HFFc6 (cell line): ENCODE results near the gene CYP4V2. TPM values are rescaled to one million over a fixed set of nuclear protein-coding genes. Genes with fewer than 3 reads are reported as not detected.
A peak's percentile ranks its signal among the peaks of the same experiment; 100 is the strongest.

Experiments used
- DNase-seq: peaks from one replicate; pipeline ENCODE4 v3.0.0-alpha.2; 2018
- H3K27ac Mint-ChIP-seq: 2 replicates; pipeline ENCODE4 v1.8.0; 2020; ENCODE audit warnings: mild to moderate bottlenecking, mixed read lengths
- H3K27me3 Mint-ChIP-seq: 2 replicates; pipeline ENCODE4 v1.8.0; 2021; ENCODE audit warnings: mild to moderate bottlenecking, moderate library complexity, mixed read lengths; ENCODE audit not compliant: insufficient read depth
- H3K36me3 Mint-ChIP-seq: 2 replicates; pipeline ENCODE4 v1.8.0; 2021; ENCODE audit warnings: low read depth, mixed read lengths
- H3K4me1 Mint-ChIP-seq: 2 replicates; pipeline ENCODE4 v1.8.0; 2020; ENCODE audit warnings: low read depth, mixed read lengths
- H3K4me3 Mint-ChIP-seq: 2 replicates; pipeline ENCODE4 v1.8.0; 2020; ENCODE audit warnings: mild to moderate bottlenecking, moderate library complexity, mixed read lengths
- H3K9me3 Mint-ChIP-seq: 2 replicates; pipeline ENCODE4 v1.8.0; 2020; ENCODE audit warnings: mild to moderate bottlenecking, mixed read lengths
- CTCF ChIP-seq: fragments of 200-600 bp; sonication (generic); IDR thresholded peaks from 2 replicates; pipeline ENCODE4 v1.5.0; 2021; ENCODE audit warnings: antibody characterized with exemption, mild to moderate bottlenecking
- total RNA-seq, 6 experiments: library from RNA; stranded (reverse); fragmentation: NEBNext Ultra II Directional; extraction: Animal tissue kit (Norgen Biotek cat#: 25700); gene quantifications; 2 replicates in 1 of 6; 3 replicates in 5 of 6; pipeline ENCODE4 v1.2.3, GENCODE V29; 2021

CYP4V2 gene
- total RNA-seq, 6 experiments from 2014 or later = 4.8 to 8.4 (median 6.1) TPM

- DNase-seq = no peak
- Mint-ChIP-seq H3K27me3 (peaks cover 3% of the 10 kb centered on the region; the same call in 1 of the 2 replicates), H3K4me3 (no peak overlapping the region), H3K4me1 (peaks cover 18% of the 10 kb centered on the region), H3K9me3 (no peaks in the 10 kb centered on the region), H3K27ac (no peak overlapping the region), H3K36me3 (no peaks in the 10 kb centered on the region)
- TF ChIP-seq CTCF = no peak
These were observed 1.7 kb upstream of the CYP4V2 start for GRCh38 chr4:186189656-186190055.

GRCh38 chr4:186190581-186191199, 677 bp upstream of the CYP4V2 start:
- peaks cover 2% of the 10 kb centered on the region; the same call in 1 of the 2 replicates for H3K27me3 Mint-ChIP-seq
- H3K36me3 Mint-ChIP-seq = no peaks in the 10 kb centered on the region
- no peaks in the 10 kb centered on the region for H3K9me3 Mint-ChIP-seq
- TF ChIP-seq CTCF = peak; percentile 9; the same call in 1 of the 2 replicates
- H3K4me1 Mint-ChIP-seq = peaks cover 18% of the 10 kb centered on the region
- H3K27ac Mint-ChIP-seq = peak overlapping the region; percentile 86
- H3K4me3 Mint-ChIP-seq = peak overlapping the region; percentile 91
- DNase-seq = no peak

- no peak for TF ChIP-seq CTCF
- Mint-ChIP-seq H3K4me3 (peak overlapping the region; percentile 93), H3K27ac (peak overlapping the region; percentile 88), H3K9me3 (no peaks in the 10 kb centered on the region), H3K4me1 (peaks cover 18% of the 10 kb centered on the region), H3K36me3 (no peaks in the 10 kb centered on the region), H3K27me3 (no peaks in the 10 kb centered on the region)
- DNase-seq = peak; percentile 3
These were observed 772 bp downstream of the CYP4V2 start for GRCh38 chr4:186192066-186192612.

GRCh38 chr4:186193851-186194250, 2.5 kb downstream of the CYP4V2 start:
- H3K4me1 Mint-ChIP-seq = peaks cover 18% of the 10 kb centered on the region
- H3K27ac Mint-ChIP-seq = no peak overlapping the region
- DNase-seq = no peak
- H3K9me3 Mint-ChIP-seq = no peaks in the 10 kb centered on the region
- no peak for TF ChIP-seq CTCF
- no peak overlapping the region for H3K4me3 Mint-ChIP-seq
- H3K36me3 Mint-ChIP-seq = no peaks in the 10 kb centered on the region
- no peaks in the 10 kb centered on the region for H3K27me3 Mint-ChIP-seq

GRCh38 chr4:186196063-186196462, 4.7 kb downstream of the CYP4V2 start:
- DNase-seq = no peak
- Mint-ChIP-seq H3K36me3 (no peaks in the 10 kb centered on the region), H3K27ac (no peak overlapping the region), H3K4me3 (no peak overlapping the region), H3K4me1 (peaks cover 10% of the 10 kb centered on the region), H3K9me3 (no peaks in the 10 kb centered on the region), H3K27me3 (no peaks in the 10 kb centered on the region)
- no peak for TF ChIP-seq CTCF
